Keratinocyte (primary cell): ENCODE measurements around the gene RCSD1. TPM values are rescaled to one million over a fixed set of nuclear protein-coding genes. Genes with fewer than 3 reads are reported as not detected.

Experiments used
- DNase-seq: peaks from one replicate; pipeline ENCODE4 v3.0.0-alpha.2; 2011; ENCODE audit warnings: low read depth, missing footprints, low spot score
- FAIRE-seq: peaks from 2 replicates; lab custom pipeline; 2011; peaks lifted over from hg19 to GRCh38; lab: Jason Lieb, UNC
- H2AFZ ChIP-seq: 2 replicates; pipeline ENCODE4 v1.6.0; 2012; ENCODE audit warnings: low read length, control low read depth, inconsistent platforms; ENCODE audit not compliant: control insufficient read depth
- H3K27ac ChIP-seq: 2 replicates; pipeline ENCODE4 v1.5.1; 2011; ENCODE audit warnings: low read length; ENCODE audit not compliant: control insufficient read depth, insufficient read depth
- H3K27me3 ChIP-seq: 3 replicates; pipeline ENCODE4 v1.6.0; 2011; ENCODE audit warnings: low read length; ENCODE audit not compliant: control insufficient read depth, insufficient read depth; ENCODE audit errors: extremely low read depth
- H3K36me3 ChIP-seq, 2 experiments: 2 replicates in 1 of 2; 3 replicates in 1 of 2; pipeline ENCODE4 v1.5.1; 2011; ENCODE audit warnings: low read length in 2 of 2, mild to moderate bottlenecking in 1 of 2; ENCODE audit not compliant: control insufficient read depth in 2 of 2, insufficient read depth in 2 of 2; ENCODE audit errors: extremely low read depth in 1 of 2
- H3K4me1 ChIP-seq: 3 replicates; pipeline ENCODE4 v1.5.1; 2011; ENCODE audit warnings: low read length; ENCODE audit not compliant: control insufficient read depth, insufficient read depth; ENCODE audit errors: extremely low read depth
- H3K4me2 ChIP-seq: 3 replicates; pipeline ENCODE4 v1.6.0; 2011; ENCODE audit warnings: low read depth, low read length; ENCODE audit not compliant: control insufficient read depth, insufficient read depth; ENCODE audit errors: extremely low read depth
- H3K4me3 ChIP-seq, 3 experiments: fragments of 200-600 bp in 1 of 3; sonication (generic) in 1 of 3; 2 replicates in 2 of 3; 3 replicates in 1 of 3; pipeline ENCODE4 v1.5.1; 2011 to 2016; ENCODE audit warnings: low read length in 3 of 3, mild to moderate bottlenecking in 3 of 3, control low read depth in 2 of 3, inconsistent platforms in 1 of 3, low read depth in 1 of 3, mixed read lengths in 1 of 3, mixed run types in 1 of 3, moderate library complexity in 1 of 3; ENCODE audit not compliant: control insufficient read depth in 2 of 3, insufficient read depth in 2 of 3; ENCODE audit errors: extremely low read depth in 1 of 3
- H3K79me2 ChIP-seq: 2 replicates; pipeline ENCODE4 v1.6.0; 2012; ENCODE audit warnings: low read length; ENCODE audit not compliant: control insufficient read depth, insufficient read depth
- H3K9ac ChIP-seq: 3 replicates; pipeline ENCODE4 v1.6.0; 2011; ENCODE audit warnings: low read length; ENCODE audit not compliant: control insufficient read depth, insufficient read depth; ENCODE audit errors: extremely low read depth
- H3K9me1 ChIP-seq: 3 replicates; pipeline ENCODE4 v1.6.0; 2011; ENCODE audit warnings: low read length; ENCODE audit not compliant: control insufficient read depth, insufficient read depth; ENCODE audit errors: extremely low read depth
- H3K9me3 ChIP-seq: 2 replicates; pipeline ENCODE4 v1.5.1; 2012; ENCODE audit warnings: low read depth, low read length; ENCODE audit not compliant: control insufficient read depth
- H4K20me1 ChIP-seq: 3 replicates; pipeline ENCODE4 v1.6.0; 2011; ENCODE audit warnings: low read length; ENCODE audit not compliant: control insufficient read depth, insufficient read depth; ENCODE audit errors: extremely low read depth
- CTCF ChIP-seq, 3 experiments: IDR thresholded peaks in 1 of 3; conservative IDR thresholded peaks in 1 of 3; optimal IDR thresholded peaks in 1 of 3; 2 replicates in 2 of 3; 3 replicates in 1 of 3; pipeline versions ENCODE3 to v1.5.1; 2011; ENCODE audit warnings: low read length in 3 of 3, mild to moderate bottlenecking in 3 of 3, moderate library complexity in 2 of 3, control low read depth in 1 of 3, inconsistent platforms in 1 of 3; ENCODE audit not compliant: insufficient read depth in 2 of 3; ENCODE audit errors: extremely low read depth in 1 of 3
- EZH2 ChIP-seq: IDR thresholded peaks from one replicate; pipeline ENCODE4 v1.6.1; 2012; ENCODE audit warnings: inconsistent platforms, mild to moderate bottlenecking, low read length, moderate library complexity
- dilution Hi-C: fragments of 300-500 bp; cut with MboI; formaldehyde crosslinking; loops from one replicate; pipeline ENCODE4 v1.7.0; 2020; ENCODE audit warnings: low sequenced_read_pairs; ENCODE audit not compliant: extremely low pct_ligation_motif_present
- polyA plus RNA-seq, 5 experiments: library from polyadenylated mRNA; depleted of rRNA in 3 of 5; stranded (reverse) in 3 of 5; stranded (forward) in 1 of 5; unstranded in 1 of 5; fragments of >200 nt; gene quantifications; 1 replicate in 1 of 5; 2 replicates in 3 of 5; 3 replicates in 1 of 5; pipeline versions ENCODE4 v1.2.1 to v1.2.3, GENCODE V29; 2011 to 2012; ENCODE audit warnings: missing spikeins in 2 of 5, low read depth in 1 of 5, low replicate concordance in 1 of 5

The RCSD1 gene
- polyA plus RNA-seq, 1 donor (not counting 4 experiments of a cell fraction or from before 2014, with no cell fraction given): 0.03 TPM

- H3K9me3 ChIP-seq: no peaks in the 10 kb centered on the region
- peak; percentile 73 for FAIRE-seq
- no peak overlapping the region for H3K4me2 ChIP-seq
- H3K27ac ChIP-seq: no peak overlapping the region
- H3K27me3 ChIP-seq: no peaks in the 10 kb centered on the region
- no peak for DNase-seq
- TF ChIP-seq EZH2: no peak
- TF ChIP-seq CTCF (optimal IDR thresholded peaks at IDR 0.05 in 1 of 3, IDR thresholded peaks at IDR 0.05 in 1 of 3, conservative IDR thresholded peaks at IDR 0.05 in 1 of 3; ENCODE audit: extremely low read depth in 1 of 3, insufficient read depth in 2 of 3, low read length in 3 of 3): peak; percentile 29 to 52 (median 35)
- no peak overlapping the region for H3K9ac ChIP-seq
- H3K4me1 ChIP-seq: no peaks in the 10 kb centered on the region
- no peaks in the 10 kb centered on the region for H3K36me3 ChIP-seq
- no peaks in the 10 kb centered on the region for H3K9me1 ChIP-seq
- dilution Hi-C loops: no loop called here
- no peak overlapping the region for H3K4me3 ChIP-seq
- no peak overlapping the region for H2AFZ ChIP-seq
- H3K79me2 ChIP-seq: no peaks in the 10 kb centered on the region
- no peaks in the 10 kb centered on the region for H4K20me1 ChIP-seq
These were observed 30.0 kb upstream of the RCSD1 start for GRCh38 chr1:167599957-167600581.

- no peak overlapping the region for H3K27ac ChIP-seq
- H3K36me3 ChIP-seq: no peaks in the 10 kb centered on the region
- H3K4me1 ChIP-seq: no peaks in the 10 kb centered on the region
- TF ChIP-seq CTCF (optimal IDR thresholded peaks at IDR 0.05 in 1 of 3, IDR thresholded peaks at IDR 0.05 in 1 of 3, conservative IDR thresholded peaks at IDR 0.05 in 1 of 3; ENCODE audit: extremely low read depth in 1 of 3, insufficient read depth in 2 of 3, low read length in 3 of 3): no peak
- TF ChIP-seq EZH2: no peak
- H3K79me2 ChIP-seq: no peaks in the 10 kb centered on the region
- H3K9me3 ChIP-seq: no peaks in the 10 kb centered on the region
- no peak overlapping the region for H3K4me2 ChIP-seq
- no peaks in the 10 kb centered on the region for H4K20me1 ChIP-seq
- no peaks in the 10 kb centered on the region for H3K9me1 ChIP-seq
- no peak overlapping the region for H3K9ac ChIP-seq
- no peak for DNase-seq
- no peaks in the 10 kb centered on the region for H3K27me3 ChIP-seq
- no peak overlapping the region for H2AFZ ChIP-seq
- no peak for FAIRE-seq
- dilution Hi-C loops: no loop called here
- H3K4me3 ChIP-seq: no peak overlapping the region
These were observed 28.3 kb upstream of the RCSD1 start for GRCh38 chr1:167601442-167602383.
